Measurements from ENCODE around the gene RUFY1.
"Not testable (repeated sequence)": the region's sequence is repeated elsewhere in the genome, so short reads cannot be mapped to it uniquely, and the experiment has no call there.

Gene RUFY1

GRCh38 chr5:179512452-179513000, 37.8 kb upstream of the RUFY1 start:
- H3K27ac ChIP-seq, result no peak overlapping the region
- no peak for TF ChIP-seq ZFX (IDR thresholded peaks at IDR 0.05; ENCODE audit: borderline replicate concordance)
- TF ChIP-seq CTCF (IDR thresholded peaks at IDR 0.05), result no peak

GRCh38 chr5:179515501-179515900, 34.9 kb upstream of the RUFY1 start:
- H3K27ac ChIP-seq, result not testable (repeated sequence)

GRCh38 chr5:179516221-179516620, 34.1 kb upstream of the RUFY1 start:
- H3K27ac ChIP-seq, result no peak overlapping the region
- no peak for TF ChIP-seq ZFX (IDR thresholded peaks at IDR 0.05; ENCODE audit: borderline replicate concordance)
- TF ChIP-seq CTCF (IDR thresholded peaks at IDR 0.05), result no peak

- not testable (repeated sequence) for H3K27ac ChIP-seq
Observed at GRCh38 chr5:179517746-179518145, 32.6 kb upstream of the RUFY1 start.

GRCh38 chr5:179518369-179518768, 32.0 kb upstream of the RUFY1 start:
- H3K27ac ChIP-seq, result not testable (repeated sequence)

DNA sequence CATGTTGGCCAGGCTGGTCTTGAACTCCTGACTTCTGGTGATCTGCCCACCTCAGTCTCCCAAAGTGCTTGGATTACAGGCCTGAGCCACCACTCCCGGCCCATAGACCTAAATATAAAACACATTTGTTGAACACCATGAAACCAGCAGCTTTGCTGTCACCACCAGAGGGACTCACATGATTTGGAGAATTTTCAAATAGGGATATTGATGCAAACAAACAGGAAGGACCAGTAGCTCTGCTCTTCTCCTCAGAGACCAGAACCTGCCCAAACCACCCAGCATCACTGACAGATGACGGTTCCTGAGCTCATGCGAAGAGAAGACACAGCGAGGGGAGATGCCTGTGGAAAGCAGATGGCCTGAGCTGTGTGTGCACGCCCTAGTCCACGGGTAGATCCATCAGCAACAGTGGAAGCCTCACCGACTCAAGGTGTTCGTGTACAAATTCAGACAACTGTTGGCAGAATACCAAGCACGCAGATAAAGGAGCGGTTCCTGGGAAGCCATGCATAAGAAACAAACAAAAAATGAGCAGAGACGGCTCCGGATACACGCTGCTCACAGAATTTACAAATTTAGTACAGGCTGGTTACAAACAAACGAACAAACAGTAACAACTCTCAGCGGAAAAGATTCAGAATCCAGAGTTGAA, 30.8 kb upstream of the RUFY1 start:
- peak; percentile 15 for TF ChIP-seq CTCF (IDR thresholded peaks at IDR 0.05)
- H3K27ac ChIP-seq, result not testable (repeated sequence)

DNA sequence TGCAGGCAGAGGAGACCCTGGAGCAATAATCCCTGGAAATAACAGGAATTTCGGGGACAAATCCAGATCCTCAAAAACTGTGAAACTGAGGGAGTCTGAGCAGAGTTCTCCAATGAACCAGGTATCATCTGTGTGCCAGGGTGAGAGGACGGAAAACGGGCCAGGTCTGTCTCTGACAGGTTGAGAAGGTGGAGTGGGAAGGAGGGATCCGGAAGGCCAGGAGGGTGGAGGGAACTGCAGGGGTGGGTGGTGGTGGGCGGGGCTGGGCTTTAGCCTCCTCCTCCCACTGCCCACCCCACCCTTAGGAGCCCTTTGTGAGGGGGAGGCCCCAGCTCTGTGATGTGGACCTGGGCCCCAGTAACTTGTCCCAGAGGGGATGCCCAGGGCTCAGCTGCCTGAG, 28.2 kb upstream of the RUFY1 start:
- H3K27ac ChIP-seq, result not testable (repeated sequence)

DNA sequence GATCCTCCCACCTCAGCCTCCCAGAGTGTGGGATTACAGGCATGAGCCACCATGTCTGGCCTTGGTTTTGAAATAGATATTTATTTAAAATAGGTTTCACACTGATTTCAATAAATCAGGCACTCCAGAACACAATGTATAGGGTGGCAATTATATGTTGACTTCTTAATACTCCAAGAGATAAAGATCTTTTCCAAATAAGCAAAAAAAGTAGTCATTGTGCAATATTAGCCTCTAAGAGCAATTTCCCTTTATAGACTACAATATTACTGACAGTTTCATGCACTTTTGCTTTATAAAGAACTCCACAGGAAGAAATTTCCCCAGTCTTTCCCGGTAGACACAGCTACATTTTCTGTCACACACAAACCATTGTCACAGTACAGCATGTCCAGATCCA, 23.4 kb upstream of the RUFY1 start:
- TF ChIP-seq ZFX (IDR thresholded peaks at IDR 0.05; ENCODE audit: borderline replicate concordance), result no peak
- no peak for TF ChIP-seq CTCF (IDR thresholded peaks at IDR 0.05)
- no peak overlapping the region for H3K27ac ChIP-seq

DNA sequence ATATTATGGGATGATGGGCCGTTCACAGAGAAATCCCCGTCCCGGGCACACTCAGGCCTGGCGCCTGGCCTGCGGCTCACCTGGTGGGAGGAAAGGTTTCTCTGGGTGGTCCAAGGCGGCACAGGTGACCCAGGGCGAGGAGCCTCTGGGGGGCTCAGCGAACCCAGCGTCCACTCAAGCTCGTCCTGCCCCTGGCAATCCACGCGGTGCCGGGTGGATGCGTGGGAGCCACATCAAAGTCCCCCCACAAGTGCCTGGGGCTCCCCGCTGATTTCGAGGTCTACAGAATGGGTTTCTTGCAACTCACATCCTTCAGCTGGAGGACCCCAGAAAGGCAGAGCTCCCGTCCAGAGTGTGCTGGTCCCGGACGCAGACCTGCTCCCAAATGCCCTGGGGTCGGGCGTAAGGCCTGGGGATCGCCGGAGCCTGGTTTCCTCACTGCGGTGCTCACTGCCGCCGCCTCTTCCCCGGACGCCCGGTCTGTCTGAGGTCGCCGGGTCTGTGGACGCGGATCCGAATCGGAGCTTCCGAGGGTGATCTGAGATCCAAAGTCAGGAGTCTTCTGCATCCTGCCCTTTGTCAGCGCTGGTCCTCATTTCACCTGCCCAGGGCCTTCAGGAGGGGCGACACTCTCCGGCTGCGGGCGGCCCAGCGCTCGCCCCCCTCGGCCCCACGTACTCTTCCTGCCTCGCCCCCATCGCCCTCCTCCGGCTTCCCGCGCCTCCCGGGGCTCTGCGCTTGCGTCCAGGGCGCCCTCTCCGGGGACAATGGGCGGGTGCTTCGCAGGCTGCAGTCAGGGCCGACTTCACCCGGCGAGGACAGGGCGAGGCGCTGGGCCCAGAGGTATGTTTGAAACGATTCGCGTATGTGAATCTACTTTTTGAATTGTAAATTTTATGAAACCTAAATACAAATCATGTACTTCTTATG, 20.0 kb upstream of the RUFY1 start:
- H3K27ac ChIP-seq, result no peak overlapping the region
- no peak for TF ChIP-seq CTCF (IDR thresholded peaks at IDR 0.05)
